Left ventricle myocardium superior (tissue), 1 donor: ENCODE data around the gene JAKMIP3. TPM values are rescaled to one million over a fixed set of nuclear protein-coding genes. Genes with fewer than 3 reads are reported as not detected.
"Not testable (repeated sequence)": the region's sequence is repeated elsewhere in the genome, so short reads cannot be mapped to it uniquely, and the experiment has no call there.

Experiments
- ATAC-seq: fragments of 200-7000 bp; cut with Tn5 transposase; one replicate; pipeline ENCODE4 v1.9.1; 2020; ENCODE audit warnings: mild to moderate bottlenecking, moderate library complexity
- DNase-seq: peaks from one replicate; pipeline ENCODE4 v3.0.0-alpha.2; 2020
- intact Hi-C: fragments of 100-400 bp; cut with micrococcal nuclease; formaldehyde crosslinking; loops from one replicate; pipeline ENCODE4 v1.11.0; 2022
- total RNA-seq: library from RNA; stranded (reverse); fragmentation: NEBNext Ultra II Directional; extraction: Animal tissue kit (Norgen Biotek cat#: 25700); gene quantifications from one replicate; pipeline ENCODE4 v1.2.1, GENCODE V29; 2021
- donor health status: DM: no; HTN: yes; CAD: no; lungs with severe emphysema.

JAKMIP3 gene
- total RNA-seq, 1 donor from 2014 or later = 2.0 TPM

DNA sequence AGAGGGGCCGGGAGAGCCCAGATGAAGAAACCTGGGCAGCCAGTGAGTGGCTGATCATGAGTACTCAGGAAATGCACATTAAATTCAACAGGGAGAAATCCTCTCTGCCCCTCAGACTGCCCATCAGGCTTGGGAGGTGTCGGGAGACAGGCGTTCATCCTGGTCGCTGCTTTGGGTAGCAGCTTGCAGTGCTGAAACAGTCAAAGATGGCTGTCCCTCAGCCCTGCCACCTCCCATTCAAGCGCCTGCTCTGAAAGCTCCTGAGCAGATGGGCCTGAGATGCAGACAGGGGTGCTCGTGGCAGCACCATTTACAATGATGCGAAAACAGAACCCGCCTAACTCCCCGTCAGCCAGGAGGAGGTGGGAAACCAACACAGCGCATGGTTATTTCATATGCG, 3.6 kb upstream of the JAKMIP3 start:
- DNase-seq (no peak), ATAC-seq (no peak)
- intact Hi-C loops = no loop called here

DNA sequence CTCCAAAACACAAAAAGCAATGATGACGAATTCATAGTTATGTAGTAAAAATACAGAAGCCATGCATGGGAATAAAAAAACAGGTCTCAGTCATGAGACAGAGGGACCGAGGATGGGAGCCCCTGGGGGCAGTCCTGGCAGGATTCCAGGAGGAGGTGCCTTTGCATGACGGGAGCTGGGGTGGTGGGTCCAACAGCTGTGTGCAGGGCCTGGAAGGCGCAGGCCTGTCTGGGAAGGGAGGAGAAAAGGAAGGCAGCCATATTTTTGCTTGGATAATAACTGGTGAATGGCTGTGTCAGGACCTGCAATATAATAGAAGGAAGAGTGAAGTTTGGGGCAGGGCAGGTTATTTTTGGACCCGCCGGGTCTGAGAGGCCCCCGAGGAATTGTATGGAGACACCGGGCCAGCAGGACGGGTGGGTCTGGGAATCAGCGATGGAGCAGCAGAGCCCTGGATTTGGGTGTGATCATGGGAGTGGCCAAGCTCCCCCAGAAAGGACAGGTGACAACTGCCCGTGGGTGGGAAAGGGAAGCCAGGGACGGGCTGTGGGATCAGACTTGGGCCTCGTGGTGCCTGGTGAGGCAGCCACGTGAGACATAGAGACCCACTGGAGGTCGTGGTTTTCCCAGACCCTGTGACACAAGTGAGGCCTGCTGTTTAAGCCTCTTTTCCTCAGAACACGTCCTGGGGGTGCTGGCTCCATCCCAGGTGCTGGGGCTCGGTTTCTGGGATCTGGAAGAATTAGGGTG, 2.9 kb upstream of the JAKMIP3 start:
- ATAC-seq (no peak), DNase-seq (no peak)
- intact Hi-C loops = no loop called here

DNA sequence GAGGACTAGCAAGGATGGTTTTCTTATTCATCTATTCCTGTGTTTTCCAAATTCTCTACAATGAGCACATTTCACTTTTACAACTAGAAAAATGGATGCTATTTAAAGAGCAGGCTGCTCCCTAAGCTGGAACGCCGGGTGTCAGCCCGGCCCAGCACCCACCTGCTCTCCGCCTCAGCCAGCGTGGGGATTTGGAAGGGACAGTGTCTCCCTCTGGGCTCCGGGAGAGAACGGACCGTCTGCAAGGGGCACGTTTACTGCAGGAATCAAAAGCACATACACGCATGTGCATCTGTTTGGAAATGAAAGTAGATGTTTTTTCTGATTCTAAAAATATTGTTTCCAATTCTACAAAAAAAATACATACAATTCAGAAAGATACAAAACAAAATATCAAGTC, 2.3 kb upstream of the JAKMIP3 start:
- intact Hi-C loops = no loop called here
- DNase-seq (no peak), ATAC-seq (no peak)

DNA sequence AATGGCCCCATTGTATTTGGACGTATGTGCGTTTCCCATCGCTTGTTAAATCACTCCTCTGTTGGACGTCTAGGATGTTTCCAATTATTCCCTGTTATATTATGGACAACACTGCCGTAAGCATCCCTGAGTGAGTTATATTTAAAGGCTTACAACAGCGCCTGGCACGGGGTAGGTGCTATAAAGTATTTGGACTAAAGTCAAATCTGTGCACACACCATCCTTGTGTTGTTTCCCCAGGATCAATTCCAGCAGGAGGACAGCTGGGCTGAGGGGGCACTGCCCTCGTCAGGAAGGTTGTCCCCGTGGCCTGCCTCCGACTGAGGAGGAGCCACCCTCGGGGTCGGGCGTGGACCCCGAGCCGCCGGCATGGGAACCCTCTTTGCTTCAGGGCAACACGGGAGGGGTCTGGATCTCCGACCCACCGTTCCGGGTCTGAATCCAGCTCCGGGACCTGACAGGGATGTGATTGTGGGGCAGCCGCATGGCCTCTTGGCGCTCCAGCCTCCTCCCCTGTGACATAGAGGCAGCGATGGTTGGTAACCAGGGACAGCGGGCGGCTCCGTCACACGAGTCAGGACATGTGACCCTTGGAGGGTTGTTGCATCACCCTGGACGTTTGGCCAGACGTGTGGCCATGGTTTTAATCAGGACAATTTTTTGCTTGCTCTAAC, 1.5 kb upstream of the JAKMIP3 start:
- no peak for DNase-seq
- ATAC-seq = peak; percentile 70
- intact Hi-C loops = no loop called here

DNA sequence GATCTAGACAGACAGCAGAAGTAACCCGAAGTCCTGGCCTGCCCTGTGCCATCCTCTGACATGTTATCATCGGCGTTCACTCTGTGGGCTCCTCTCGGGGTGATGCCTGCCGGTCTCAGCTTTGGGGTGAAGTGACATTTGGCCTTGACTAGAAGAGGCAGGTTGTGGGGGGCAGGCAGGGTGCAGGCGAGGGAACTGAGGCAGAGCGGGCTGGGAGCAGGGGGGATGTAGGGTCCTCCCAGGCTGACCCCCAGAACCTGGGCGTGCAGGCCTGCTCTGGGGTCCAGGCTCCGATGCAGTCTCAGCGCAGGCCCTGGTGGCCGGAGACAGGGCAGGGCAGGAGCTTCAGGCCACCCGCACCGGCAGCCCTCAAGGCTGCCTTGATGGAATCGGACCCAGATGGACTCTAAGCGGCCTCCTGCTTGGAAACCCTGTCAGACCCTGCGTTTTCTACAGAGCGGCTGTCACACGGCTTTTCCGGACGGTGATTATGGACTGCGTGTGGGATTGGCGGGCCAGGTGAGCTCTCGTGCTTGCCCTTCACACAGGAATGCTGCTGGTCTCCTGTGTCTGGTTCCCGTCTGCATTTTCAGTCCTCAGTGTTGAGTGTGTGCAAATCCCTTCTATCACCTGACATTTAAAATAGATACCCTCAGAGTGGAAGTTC, 842 bp upstream of the JAKMIP3 start:
- DNase-seq (no peak), ATAC-seq (peak; percentile 57)
- intact Hi-C loops = no loop called here

DNA sequence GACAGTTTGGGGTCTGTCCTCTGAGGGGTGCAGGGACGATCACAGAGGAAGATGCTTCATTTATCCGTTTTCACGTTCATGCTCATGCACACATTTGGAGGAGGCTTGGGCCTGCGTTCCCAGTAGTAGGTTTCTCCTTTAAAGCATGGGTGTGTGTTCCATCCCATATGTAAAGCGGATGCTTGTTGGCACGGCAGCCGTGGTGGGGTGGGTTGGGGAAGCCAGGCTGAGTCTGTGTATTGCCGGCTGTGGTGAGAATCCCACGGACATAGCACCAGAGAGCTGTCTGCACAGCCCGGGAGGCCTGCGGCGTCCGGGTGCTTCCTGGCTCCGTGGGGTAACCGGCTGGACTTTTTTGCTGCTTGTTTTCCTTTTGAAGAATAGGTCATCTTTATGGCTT, 440 bp downstream of the JAKMIP3 start:
- intact Hi-C loops = no loop called here
- peak; percentile 8 for ATAC-seq
- DNase-seq = no peak

DNA sequence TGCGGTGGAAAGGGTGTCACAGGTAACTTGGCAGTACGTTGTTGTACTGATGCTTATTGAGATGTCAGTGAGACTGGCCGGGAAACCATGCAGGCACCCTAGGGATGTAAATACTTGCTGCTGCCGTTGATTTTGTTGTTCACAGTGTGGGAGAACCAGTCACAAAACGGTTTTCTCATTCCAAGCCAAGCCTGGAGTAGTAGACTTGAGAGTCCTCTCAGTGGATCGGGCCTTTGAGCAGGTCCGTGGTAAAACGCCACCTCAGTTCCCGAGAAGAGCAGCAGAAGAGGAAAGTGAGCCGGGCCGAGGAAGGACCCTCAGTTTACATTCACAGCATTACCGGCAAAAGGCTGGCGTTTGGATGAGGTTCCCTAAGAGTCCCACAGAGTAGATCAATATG, 1.1 kb downstream of the JAKMIP3 start:
- no peak for DNase-seq
- no peak for ATAC-seq
- intact Hi-C loops = no loop called here

DNA sequence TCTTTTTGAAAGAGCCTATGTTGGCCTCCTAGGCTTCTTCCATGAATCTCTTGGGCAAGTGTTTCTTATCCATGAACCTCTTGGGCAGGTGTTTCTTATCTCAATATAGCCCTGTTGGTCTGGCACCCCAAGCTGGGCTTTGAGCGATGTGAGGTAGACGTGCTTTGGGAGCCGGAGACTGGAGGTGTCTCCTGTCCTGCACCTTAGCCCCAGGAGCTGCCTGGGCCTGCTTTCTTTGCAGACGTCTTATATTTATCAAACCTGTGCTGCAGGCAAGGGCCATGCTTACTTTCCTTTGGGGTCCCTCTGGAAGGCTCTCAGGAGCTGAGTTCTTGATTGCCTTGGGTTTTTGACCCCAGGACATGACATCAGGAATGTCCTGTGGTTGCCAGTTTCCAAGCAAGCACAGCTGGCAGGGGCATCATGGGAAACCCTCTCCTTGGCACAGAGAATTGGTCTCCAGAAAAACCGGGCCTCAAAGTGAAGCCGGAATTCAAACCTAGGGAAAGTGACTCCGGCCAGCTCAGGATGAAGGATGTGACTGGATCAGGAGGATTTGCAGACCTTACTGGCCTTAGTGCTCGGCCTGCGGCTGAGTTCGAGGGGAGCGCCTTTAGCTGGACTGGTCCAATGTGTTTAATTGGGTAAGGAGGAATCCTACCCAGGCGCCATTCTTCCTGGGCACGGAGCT, 2.8 kb downstream of the JAKMIP3 start:
- ATAC-seq (no peak), DNase-seq (no peak)
- intact Hi-C loops = no loop called here

DNA sequence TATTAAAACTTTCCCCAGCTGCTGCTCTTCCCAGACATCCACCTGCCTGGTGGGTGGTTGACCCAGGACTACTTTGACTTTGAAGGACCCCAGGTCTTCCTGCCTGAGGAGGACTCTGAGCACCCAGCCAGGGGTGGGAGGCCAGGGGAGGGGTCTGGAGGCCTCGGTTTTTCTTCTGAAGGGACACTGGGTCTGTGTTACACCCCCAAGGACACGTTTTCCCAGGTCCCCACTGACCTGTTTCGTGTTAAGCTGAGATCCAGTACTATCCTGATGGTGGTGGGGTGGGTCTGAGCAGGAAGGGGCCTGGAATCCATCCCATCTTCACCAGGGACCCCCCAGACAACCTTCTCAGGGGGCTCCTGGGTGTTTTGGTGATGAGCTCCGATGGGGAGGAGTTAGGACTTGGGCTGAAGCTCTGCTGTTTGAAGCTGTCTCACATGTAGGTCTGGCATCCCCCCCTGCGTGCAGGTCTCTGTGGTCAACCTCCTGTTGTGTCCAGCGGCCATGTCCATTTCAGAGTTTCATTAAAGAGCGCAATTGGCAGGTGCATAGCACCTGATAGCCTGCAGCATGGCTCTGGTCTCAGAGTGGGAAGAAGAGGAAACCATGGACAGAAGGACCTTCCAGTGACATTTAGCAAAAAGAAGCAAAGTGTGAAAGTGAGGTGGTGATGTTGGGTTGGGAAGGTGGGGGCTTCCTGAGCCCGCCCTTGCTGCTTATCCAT, 3.5 kb downstream of the JAKMIP3 start:
- intact Hi-C loops = no loop called here
- ATAC-seq (no peak), DNase-seq (no peak)

DNA sequence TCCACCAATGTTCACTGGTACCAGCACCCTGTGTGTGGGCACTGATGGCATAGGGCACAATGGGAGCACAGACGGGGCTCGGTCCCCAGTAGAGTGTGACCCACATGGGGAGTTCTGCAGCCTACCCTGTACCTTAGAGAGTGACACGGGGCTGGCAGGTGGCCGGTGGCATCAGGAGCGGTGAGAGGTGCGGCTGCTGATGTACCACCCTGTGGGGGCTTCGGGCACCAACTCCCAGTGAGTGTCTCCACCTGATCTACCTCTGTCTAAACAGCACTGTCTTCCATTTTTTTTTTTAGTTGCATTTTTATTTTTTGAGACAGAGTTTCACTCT, 4.1 kb downstream of the JAKMIP3 start:
- DNase-seq (no peak), ATAC-seq (no peak)
- intact Hi-C loops = no loop called here

DNA sequence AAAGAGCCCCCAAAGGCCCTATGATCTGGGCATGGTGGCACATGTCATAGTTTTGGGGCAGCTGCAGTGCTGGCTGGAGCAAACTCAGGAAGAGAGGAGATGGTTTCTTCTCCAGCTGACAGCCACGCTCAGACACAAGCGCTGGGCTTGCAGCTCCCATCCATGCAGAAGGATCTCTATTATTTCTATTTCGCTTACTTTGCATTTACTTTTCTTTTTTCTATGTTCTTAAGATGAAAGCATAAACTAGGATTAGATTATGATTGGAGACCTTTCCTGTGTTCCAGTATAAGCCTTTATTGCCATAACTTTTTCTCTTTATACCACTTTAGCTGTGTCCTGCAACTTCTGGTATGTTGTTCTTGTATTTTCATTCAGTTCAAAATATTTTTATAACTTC, 5.0 kb downstream of the JAKMIP3 start:
- DNase-seq (no peak), ATAC-seq (no peak)
- intact Hi-C loops = no loop called here

DNA sequence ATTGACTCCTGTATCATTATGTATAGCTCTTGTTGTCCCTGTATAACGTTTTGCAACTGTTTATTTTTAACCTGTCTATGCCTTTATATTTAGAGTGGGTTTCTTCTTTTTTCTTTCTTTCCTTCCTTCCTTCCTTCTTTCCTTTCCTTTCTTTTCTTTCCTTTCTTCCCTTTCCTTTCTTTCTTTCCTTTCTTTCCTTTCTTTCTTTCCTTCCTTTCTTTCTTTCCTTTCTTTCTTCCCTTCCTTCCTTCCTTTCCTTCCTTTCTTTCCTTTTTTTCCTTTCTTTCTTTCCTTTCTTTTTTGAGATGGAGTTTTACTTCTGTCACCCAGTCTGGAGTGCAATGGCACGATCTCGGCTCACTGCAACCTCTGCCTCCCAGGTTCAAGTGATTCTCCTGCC, 5.9 kb downstream of the JAKMIP3 start:
- intact Hi-C loops = no loop called here
- DNase-seq (no peak), ATAC-seq (no peak)

DNA sequence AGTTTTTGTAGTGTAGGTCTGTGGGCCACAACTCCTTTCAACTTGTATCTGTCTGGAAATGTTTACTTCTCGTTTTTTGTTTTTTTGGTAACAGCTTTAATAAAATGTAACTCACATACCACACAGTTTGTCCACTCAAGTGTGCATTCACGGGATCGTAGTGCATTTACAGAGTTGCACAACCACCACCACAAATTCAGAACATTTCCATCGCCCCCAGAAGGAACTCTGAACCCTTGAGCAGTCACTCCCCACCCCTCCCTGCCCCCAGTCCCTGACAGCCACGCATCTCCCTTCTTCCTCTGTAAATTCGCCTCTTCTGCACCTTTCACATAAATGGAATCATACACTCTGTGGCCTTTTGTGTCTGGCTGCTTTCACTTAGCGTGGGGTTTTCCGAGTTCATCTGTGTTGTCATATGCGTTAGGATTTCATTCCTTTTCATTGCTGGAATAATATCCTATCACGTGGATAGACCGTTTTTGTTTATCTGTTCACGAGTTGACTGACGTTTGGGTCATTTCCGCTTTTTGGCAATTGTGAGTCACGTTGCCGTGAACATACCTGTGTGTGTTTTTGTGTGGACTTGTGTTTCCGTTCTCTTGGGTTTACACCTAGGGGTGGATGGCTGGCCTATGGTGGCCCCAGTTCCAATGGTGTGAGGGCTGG, 10.3 kb downstream of the JAKMIP3 start:
- intact Hi-C loops = no loop called here
- no peak for ATAC-seq
- DNase-seq = no peak

DNA sequence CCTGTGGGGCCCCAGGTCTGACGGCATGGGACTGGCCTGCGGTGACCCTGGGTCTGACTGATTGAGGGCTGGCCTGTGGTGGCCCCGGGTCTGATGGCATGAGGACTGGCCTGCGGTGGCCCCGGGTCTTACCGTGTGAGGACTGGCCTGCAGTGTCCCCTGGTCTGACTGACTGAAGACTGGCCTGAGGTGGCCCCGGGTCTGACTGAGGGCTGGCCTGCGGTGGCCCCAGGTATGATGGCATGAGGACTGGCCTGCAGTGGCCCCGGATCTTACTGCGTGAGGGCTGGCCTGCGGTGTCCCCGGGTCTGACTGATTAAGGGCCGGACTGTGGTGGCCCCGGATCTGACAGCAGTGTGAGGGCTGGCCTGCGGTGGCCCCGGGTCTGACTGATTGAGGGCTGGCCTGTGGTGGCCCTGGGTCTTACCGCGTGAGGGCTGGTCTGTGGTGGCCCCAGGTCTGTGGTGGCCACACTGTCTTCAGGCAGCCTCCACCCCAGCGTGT, 10.9 kb downstream of the JAKMIP3 start:
- ATAC-seq (no peak), DNase-seq (no peak)
- intact Hi-C loops = no loop called here

DNA sequence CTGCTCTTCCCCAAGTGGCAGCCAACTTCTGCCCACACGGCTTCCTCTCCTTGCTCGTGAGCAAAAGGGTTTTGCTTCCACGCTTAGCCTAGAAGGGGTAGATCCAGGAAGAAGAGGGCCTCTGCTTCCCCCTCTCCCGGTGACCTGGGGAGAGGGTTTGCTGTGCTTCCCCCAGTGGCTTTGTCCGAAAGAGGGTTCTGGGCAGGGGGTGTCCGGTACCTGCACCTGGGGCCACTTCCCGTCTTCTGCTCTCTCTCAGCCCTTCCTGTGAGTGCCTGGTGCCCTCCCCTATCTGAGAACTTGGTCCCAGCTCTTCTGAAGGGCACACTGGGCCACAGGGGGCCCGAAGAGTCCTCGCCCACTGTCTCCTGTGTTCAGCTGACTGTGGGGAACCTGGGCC, 11.3 kb downstream of the JAKMIP3 start:
- intact Hi-C loops = no loop called here
- no peak for DNase-seq
- no peak for ATAC-seq

DNA sequence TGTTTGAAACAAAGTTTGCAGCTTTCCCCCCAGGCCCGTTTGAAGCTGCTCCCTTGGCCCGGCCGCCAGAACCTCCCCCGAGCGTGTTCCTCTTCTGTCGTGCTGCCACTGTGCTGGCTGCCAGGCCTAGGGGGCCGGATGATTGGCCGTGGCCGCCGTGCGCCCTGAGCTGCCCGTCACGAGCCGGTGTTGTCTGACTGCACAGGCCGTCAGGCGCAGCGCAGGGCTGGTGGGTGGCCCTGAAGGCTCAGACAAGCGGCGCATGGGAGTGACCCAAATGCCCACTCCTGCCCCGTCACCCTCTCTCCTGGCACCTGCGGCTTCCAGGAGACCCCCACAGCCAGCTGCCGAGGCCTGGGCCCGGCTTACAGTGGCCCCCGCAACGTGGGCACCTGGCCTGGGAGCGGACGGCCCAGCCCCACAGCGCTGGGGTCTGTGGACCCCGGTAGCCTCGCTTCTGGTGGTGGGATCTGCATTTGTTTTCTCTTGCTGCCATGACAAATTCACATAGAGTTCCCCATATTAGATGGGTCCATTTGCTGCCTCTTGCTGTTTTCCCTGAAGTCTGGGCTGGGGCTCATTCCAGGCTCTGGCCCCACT, 13.1 kb downstream of the JAKMIP3 start:
- ATAC-seq = peak; percentile 57
- no peak for DNase-seq
- intact Hi-C loops = no loop called here

DNA sequence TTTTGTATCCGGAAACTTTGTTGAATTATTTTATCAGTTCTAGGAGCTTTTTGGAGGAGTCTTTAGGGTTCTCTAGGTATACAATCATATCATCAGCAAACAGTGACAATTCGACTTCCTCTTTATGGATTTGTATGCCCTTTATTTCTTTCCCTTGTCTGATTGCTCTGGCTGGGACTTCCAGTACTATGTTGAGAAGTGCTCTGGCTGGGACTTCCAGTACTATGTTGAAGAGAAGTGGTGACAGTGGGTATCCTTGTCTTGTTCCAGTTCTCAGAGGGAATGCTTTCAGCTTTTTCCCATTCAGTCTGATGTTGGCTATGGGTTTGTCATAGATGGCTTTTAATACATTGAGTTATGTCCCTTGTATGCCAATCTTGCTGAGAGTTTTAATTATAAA, 18.6 kb downstream of the JAKMIP3 start:
- intact Hi-C loops, DNase-seq: not testable (repeated sequence)
- ATAC-seq = peak; percentile 36

DNA sequence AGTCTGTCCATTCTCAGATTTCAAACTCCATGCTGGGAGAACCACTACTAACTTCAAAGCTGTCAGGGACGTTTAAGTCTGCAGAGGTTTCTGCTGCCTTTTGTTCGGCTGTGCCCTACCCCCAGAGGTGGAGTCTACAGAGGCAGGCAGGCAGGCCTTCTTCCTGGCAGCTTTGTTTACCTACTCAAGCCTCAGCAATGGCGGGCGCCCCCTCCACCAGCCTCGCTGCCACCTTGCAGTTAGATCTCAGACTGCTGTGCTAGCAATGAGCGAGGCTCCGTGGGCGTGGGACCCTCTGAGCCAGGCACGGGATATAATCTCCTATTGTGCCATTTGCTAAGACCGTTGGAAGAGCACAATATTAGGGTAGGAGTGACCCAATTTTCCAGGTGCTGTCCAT, 27.5 kb downstream of the JAKMIP3 start:
- intact Hi-C loops, ATAC-seq, DNase-seq: not testable (repeated sequence)
